Prostate gland (tissue), 2 donors: Measurements from ENCODE around the gene HAUS1.
"Not testable (repeated sequence)": the region's sequence is repeated elsewhere in the genome, so short reads cannot be mapped to it uniquely, and the experiment has no call there.

Source experiments
- POLR2A ChIP-seq: fragments of 450-650 bp; IDR thresholded peaks from one replicate; pipeline ENCODE4 v1.6.1; 2016; ENCODE audit warnings: antibody characterized with exemption, mild to moderate bottlenecking
- TF ChIP-seq, protein P1 (sequence below), 4 experiments: fragments of 200-600 bp in 2 of 4; fragments of 450-650 bp in 2 of 4; sonication (generic) in 2 of 4; IDR thresholded peaks; 1 replicate in 3 of 4; 2 replicates in 1 of 4; pipeline ENCODE4 v1.5.1; 2016 to 2019; ENCODE audit warnings: antibody characterized with exemption in 4 of 4, mild to moderate bottlenecking in 2 of 4, moderate library complexity in 2 of 4

DNA sequence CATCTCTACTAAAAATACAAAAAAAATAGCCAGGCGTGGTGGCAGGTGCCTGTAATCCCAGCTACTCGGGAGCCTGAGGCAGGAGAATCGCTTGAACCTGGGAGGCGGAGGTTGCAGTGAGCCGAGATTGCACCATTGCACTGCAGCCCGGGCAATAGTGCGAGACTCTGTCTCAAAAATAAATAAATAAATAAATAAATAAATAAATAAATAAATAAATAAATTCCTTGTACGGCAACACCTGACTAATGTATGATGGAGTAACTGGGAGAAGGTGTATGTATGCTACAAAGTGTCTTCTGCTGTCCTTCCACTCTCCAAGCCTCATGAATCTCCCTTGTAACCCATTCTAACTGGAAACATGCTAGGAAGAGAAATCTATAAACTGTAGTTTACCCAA, 26.4 kb downstream of the HAUS1 start:
- TF ChIP-seq, protein P1, sequence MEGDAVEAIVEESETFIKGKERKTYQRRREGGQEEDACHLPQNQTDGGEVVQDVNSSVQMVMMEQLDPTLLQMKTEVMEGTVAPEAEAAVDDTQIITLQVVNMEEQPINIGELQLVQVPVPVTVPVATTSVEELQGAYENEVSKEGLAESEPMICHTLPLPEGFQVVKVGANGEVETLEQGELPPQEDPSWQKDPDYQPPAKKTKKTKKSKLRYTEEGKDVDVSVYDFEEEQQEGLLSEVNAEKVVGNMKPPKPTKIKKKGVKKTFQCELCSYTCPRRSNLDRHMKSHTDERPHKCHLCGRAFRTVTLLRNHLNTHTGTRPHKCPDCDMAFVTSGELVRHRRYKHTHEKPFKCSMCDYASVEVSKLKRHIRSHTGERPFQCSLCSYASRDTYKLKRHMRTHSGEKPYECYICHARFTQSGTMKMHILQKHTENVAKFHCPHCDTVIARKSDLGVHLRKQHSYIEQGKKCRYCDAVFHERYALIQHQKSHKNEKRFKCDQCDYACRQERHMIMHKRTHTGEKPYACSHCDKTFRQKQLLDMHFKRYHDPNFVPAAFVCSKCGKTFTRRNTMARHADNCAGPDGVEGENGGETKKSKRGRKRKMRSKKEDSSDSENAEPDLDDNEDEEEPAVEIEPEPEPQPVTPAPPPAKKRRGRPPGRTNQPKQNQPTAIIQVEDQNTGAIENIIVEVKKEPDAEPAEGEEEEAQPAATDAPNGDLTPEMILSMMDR (IDR thresholded peaks at IDR 0.05): not testable (repeated sequence)
- TF ChIP-seq POLR2A: not testable (repeated sequence)
